HCT116 (cell line): ENCODE results near the gene CCN5. TPM values are rescaled to one million over a fixed set of nuclear protein-coding genes. Genes with fewer than 3 reads are reported as not detected.
A peak's percentile ranks its signal among the peaks of the same experiment; 100 is the strongest.

Experiments used
- ATAC-seq: fragments of 200-7000 bp; cut with Tn5 transposase; 2 replicates; pipeline ENCODE4 v1.9.1; 2020; ENCODE audit warnings: mild to moderate bottlenecking, moderate library complexity
- BruUV-seq: library from RNA; stranded (reverse); fragments of 400-500 nt; replicated peaks from 2 replicates; lab custom pipeline; 2021; lab: Mats Ljungman, UMichigan
- CTCF ChIA-PET: fragments of 300-600 bp; sonication (Branson Sonifier 250); formaldehyde crosslinking; loops from one replicate; lab custom pipeline; 2021; ENCODE audit warnings: antibody characterized with exemption; lab: Charles Lee
- POLR2A ChIA-PET: fragments of 300-600, 350-600 bp; sonication (Branson Sonifier 250); formaldehyde crosslinking; loops from one replicate; lab custom pipeline; 2021; ENCODE audit warnings: antibody characterized with exemption; lab: Charles Lee
- RAD21 ChIA-PET, 2 experiments: fragments of 300-600 bp; sonication (Branson Sonifier 250); formaldehyde crosslinking; loops; one replicate each; lab custom pipeline; 2023; ENCODE audit warnings: low total read pairs in 2 of 2; ENCODE audit not compliant: uncharacterized antibody in 2 of 2, unreplicated experiment in 2 of 2, low non-redundant PET in 1 of 2; lab: Charles Lee
- DNase-seq: peaks from one replicate; pipeline ENCODE4 v3.0.0-alpha.2; 2010; ENCODE audit warnings: low read depth, low spot score
- H2AFZ ChIP-seq: fragments of 200-600 bp; shearing (Covaris generic), sonication (generic); 2 replicates; pipeline ENCODE4 v1.6.1; 2017; ENCODE audit warnings: low read depth, mixed run types, mixed read lengths, antibody characterized with exemption, low read length; ENCODE audit not compliant: poor library complexity, severe bottlenecking
- H3K27ac ChIP-seq: 2 replicates; pipeline ENCODE4 v1.5.1; 2012; ENCODE audit warnings: low read depth, low read length
- H3K27me3 ChIP-seq: fragments of 200-600 bp; sonication (generic); 2 replicates; pipeline ENCODE4 v1.6.1; 2016; ENCODE audit warnings: mixed run types, low read length, mixed read lengths; ENCODE audit not compliant: insufficient read depth
- H3K36me3 ChIP-seq, 2 experiments: fragments of 200-500 bp in 1 of 2; fragments of 200-600 bp in 1 of 2; sonication (Bioruptor generic) in 1 of 2; sonication (generic) in 1 of 2; 2 replicates each; pipeline versions ENCODE4 v1.5.1 to v1.6.1; 2014 to 2016; ENCODE audit warnings: low read length in 2 of 2, inconsistent platforms in 1 of 2, mixed read lengths in 1 of 2, mixed run types in 1 of 2; ENCODE audit not compliant: insufficient read depth in 2 of 2, control insufficient read depth in 1 of 2
- H3K4me1 ChIP-seq, 2 experiments: fragments of 200-600 bp in 1 of 2; sonication (generic) in 1 of 2; 2 replicates each; pipeline versions ENCODE4 v1.5.1 to v1.6.1; 2012 to 2017; ENCODE audit warnings: low read length in 2 of 2, inconsistent platforms in 1 of 2, mild to moderate bottlenecking in 1 of 2, mixed read lengths in 1 of 2, mixed run types in 1 of 2, moderate library complexity in 1 of 2; ENCODE audit not compliant: insufficient read depth in 2 of 2, control insufficient read depth in 1 of 2
- H3K4me2 ChIP-seq: fragments of 200-600 bp; sonication (generic); 2 replicates; pipeline ENCODE4 v1.6.1; 2017; ENCODE audit warnings: mixed run types, low read length, mixed read lengths
- H3K4me3 ChIP-seq, 2 experiments: fragments of 200-600 bp in 1 of 2; sonication (generic) in 1 of 2; replicated peaks in 1 of 2; 2 replicates each; pipeline ENCODE4 v1.5.1; 2011 to 2016; ENCODE audit warnings: low read length in 2 of 2, control low read depth in 1 of 2, low read depth in 1 of 2, mild to moderate bottlenecking in 1 of 2, mixed read lengths in 1 of 2, mixed run types in 1 of 2
- H3K79me2 ChIP-seq: fragments of 200-600 bp; sonication (generic); 2 replicates; pipeline ENCODE4 v1.6.1; 2017; ENCODE audit warnings: mild to moderate bottlenecking, mixed run types, low read length, moderate library complexity, mixed read lengths; ENCODE audit not compliant: insufficient read depth
- H3K9ac ChIP-seq: fragments of 200-600 bp; sonication (generic); 2 replicates; pipeline ENCODE4 v1.6.1; 2016; ENCODE audit warnings: low read length, mixed read lengths
- H3K9me2 ChIP-seq: fragments of 200-600 bp; sonication (generic), shearing (Covaris generic); 2 replicates; pipeline ENCODE4 v1.6.1; 2017; ENCODE audit warnings: mixed run types, mild to moderate bottlenecking, moderate library complexity; ENCODE audit not compliant: insufficient read depth
- H3K9me3 ChIP-seq, 2 experiments: fragments of 200-500 bp in 1 of 2; fragments of 200-600 bp in 1 of 2; sonication (Bioruptor generic) in 1 of 2; sonication (generic) in 1 of 2; 2 replicates each; pipeline ENCODE4 v1.6.1; 2014 to 2017; ENCODE audit warnings: low read length in 2 of 2, mixed read lengths in 2 of 2, inconsistent platforms in 1 of 2, low read depth in 1 of 2, mild to moderate bottlenecking in 1 of 2, mixed run types in 1 of 2, moderate library complexity in 1 of 2; ENCODE audit not compliant: control insufficient read depth in 1 of 2, insufficient read depth in 1 of 2
- H4K20me1 ChIP-seq: fragments of 200-600 bp; sonication (generic), shearing (Covaris generic); 2 replicates; pipeline ENCODE4 v1.6.1; 2017; ENCODE audit warnings: mixed run types, mild to moderate bottlenecking, moderate library complexity; ENCODE audit not compliant: insufficient read depth
- ELF1 ChIP-seq: IDR thresholded peaks from 2 replicates; pipeline ENCODE4 v1.6.1; 2012; ENCODE audit warnings: low read depth, borderline replicate concordance
- MAX ChIP-seq: IDR thresholded peaks from 2 replicates; pipeline ENCODE4 v1.6.1; 2012
- POLR2A ChIP-seq: IDR thresholded peaks from 2 replicates; pipeline ENCODE4 v1.7.0; 2011; ENCODE audit warnings: borderline replicate concordance; ENCODE audit not compliant: insufficient read depth, insufficient read length; ENCODE audit errors: extremely low read depth
- SIN3A ChIP-seq: IDR thresholded peaks from 2 replicates; pipeline ENCODE4 v1.6.1; 2012; ENCODE audit warnings: low read depth
- TCF7L2 ChIP-seq: IDR thresholded peaks from 2 replicates; pipeline ENCODE4 v1.7.0; 2011; ENCODE audit warnings: borderline replicate concordance, inconsistent platforms; ENCODE audit not compliant: insufficient read depth, insufficient read length; ENCODE audit errors: extremely low read depth
- ZBTB33 ChIP-seq: IDR thresholded peaks from 2 replicates; pipeline ENCODE4 v1.6.1; 2011; ENCODE audit warnings: mild to moderate bottlenecking, low read length, moderate library complexity; ENCODE audit not compliant: insufficient replicate concordance; ENCODE audit errors: extremely low read depth
- ZFX ChIP-seq: fragments of 450-650 bp; IDR thresholded peaks from 2 replicates; pipeline ENCODE4 v1.6.1; 2017
- ZNF274 ChIP-seq: fragments of 200-500 bp; sonication (Bioruptor generic); IDR thresholded peaks from 2 replicates; pipeline ENCODE4 v1.6.1; 2014; ENCODE audit warnings: mild to moderate bottlenecking, low read depth, low read length, inconsistent platforms
- intact Hi-C: fragments of 100-400 bp; cut with micrococcal nuclease; formaldehyde crosslinking; loops from 2 replicates; pipeline ENCODE4 v1.10.0; 2022
- total RNA-seq: library from RNA; stranded (reverse); gene quantifications from one replicate; pipeline ENCODE4 v1.2.1, GENCODE V29; 2021; ENCODE audit not compliant: unreplicated experiment

Gene CCN5
- total RNA-seq, 1 experiment from 2014 or later, result 0.20 TPM

- 0 out of 2 replicates have a peak overlapping the region, but pooled peaks have one; percentile 61 for H3K4me2 ChIP-seq
- no peaks in the 10 kb centered on the region for H3K36me3 ChIP-seq
- no peaks in the 10 kb centered on the region for H4K20me1 ChIP-seq
- ChIA-PET CTCF (no interaction called here), RAD21 (no interaction called here), POLR2A (interaction anchor here (1.7 kb wide), 1 partner anchor 10 kb away, joined by 8 read pairs; no protein-coding TSS in a partner anchor)
- H3K4me1 ChIP-seq, result peaks cover 35 to 37% of the 10 kb centered on the region in 2 experiments
- BruUV-seq, result no TSS peak
- no peak overlapping the region for H3K9ac ChIP-seq
- H3K27me3 ChIP-seq, result no peaks in the 10 kb centered on the region
- TF ChIP-seq TCF7L2 (no peak), ZFX (no peak), ELF1 (no peak), POLR2A (no peak), ZNF274 (no peak), SIN3A (no peak), MAX (no peak), ZBTB33 (no peak)
- no peaks in the 10 kb centered on the region for H3K9me2 ChIP-seq
- H3K9me3 ChIP-seq, result no peaks in the 10 kb centered on the region
- DNase-seq (no peak), ATAC-seq (no peak)
- H3K79me2 ChIP-seq, result no peaks in the 10 kb centered on the region
- peak overlapping the region; percentile 39 for H3K27ac ChIP-seq
- intact Hi-C loops, result no loop called here
- H2AFZ ChIP-seq, result no peak overlapping the region
- H3K4me3 ChIP-seq, result no peak overlapping the region
Measured at GRCh38 chr20:44719841-44720240, 4.7 kb downstream of the CCN5 start.
